Measurements from ENCODE around the gene SLC43A2. TPM values are rescaled to one million over a fixed set of nuclear protein-coding genes. Genes with fewer than 3 reads are reported as not detected.

The SLC43A2 gene
- total and polyA plus RNA-seq, 2 donors from 2014 or later, result 48.9 to 60.4 TPM

GRCh38 chr17:1647802-1648171 is 19.2 kb upstream of the SLC43A2 start:
- intact Hi-C loops (cut with DNase I), result no loop called here
- H3K27me3 ChIP-seq (ENCODE audit: control insufficient read depth, insufficient read depth, low read length), result no peaks in the 10 kb centered on the region
- peak in 1 of 5 donors; percentile 81 for DNase-seq
- peak overlapping the region in 1 of 3 donors; percentile 60 for H3K4me3 ChIP-seq (ENCODE audit: low read length in 3 of 3)
- H3K9ac ChIP-seq (ENCODE audit: low read length in 3 of 3), result peak overlapping the region in 1 of 3 donors; percentile 60
- H3K36me3 ChIP-seq (ENCODE audit: control insufficient read depth in 2 of 3, insufficient read depth in 3 of 3, low read length in 3 of 3), result peaks cover 8 to 27% (median 23%) of the 10 kb centered on the region in 3 donors
- FAIRE-seq, result no peak
- no peaks in the 10 kb centered on the region for H3K9me3 ChIP-seq (ENCODE audit: control insufficient read depth in 2 of 3, insufficient read depth in 1 of 3, low read length in 3 of 3)
- no peak overlapping the region for H3K27ac ChIP-seq (ENCODE audit: low read depth in 2 of 2, low read length in 2 of 2)
- H3K4me1 ChIP-seq (ENCODE audit: control insufficient read depth in 2 of 3, insufficient read depth in 2 of 3, low read depth in 1 of 3, low read length in 3 of 3), result peaks cover 0 to 47% (median 30%) of the 10 kb centered on the region in 3 donors
- TF ChIP-seq, protein P1, sequence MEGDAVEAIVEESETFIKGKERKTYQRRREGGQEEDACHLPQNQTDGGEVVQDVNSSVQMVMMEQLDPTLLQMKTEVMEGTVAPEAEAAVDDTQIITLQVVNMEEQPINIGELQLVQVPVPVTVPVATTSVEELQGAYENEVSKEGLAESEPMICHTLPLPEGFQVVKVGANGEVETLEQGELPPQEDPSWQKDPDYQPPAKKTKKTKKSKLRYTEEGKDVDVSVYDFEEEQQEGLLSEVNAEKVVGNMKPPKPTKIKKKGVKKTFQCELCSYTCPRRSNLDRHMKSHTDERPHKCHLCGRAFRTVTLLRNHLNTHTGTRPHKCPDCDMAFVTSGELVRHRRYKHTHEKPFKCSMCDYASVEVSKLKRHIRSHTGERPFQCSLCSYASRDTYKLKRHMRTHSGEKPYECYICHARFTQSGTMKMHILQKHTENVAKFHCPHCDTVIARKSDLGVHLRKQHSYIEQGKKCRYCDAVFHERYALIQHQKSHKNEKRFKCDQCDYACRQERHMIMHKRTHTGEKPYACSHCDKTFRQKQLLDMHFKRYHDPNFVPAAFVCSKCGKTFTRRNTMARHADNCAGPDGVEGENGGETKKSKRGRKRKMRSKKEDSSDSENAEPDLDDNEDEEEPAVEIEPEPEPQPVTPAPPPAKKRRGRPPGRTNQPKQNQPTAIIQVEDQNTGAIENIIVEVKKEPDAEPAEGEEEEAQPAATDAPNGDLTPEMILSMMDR (IDR thresholded peaks at IDR 0.05; ENCODE audit: borderline replicate concordance, extremely low read depth, insufficient read depth), result no peak

GRCh38 chr17:1646199-1646875 is 17.7 kb upstream of the SLC43A2 start:
- intact Hi-C loops (cut with DNase I), result no loop called here
- Histone ChIP-seq H3K4me3 (ENCODE audit: low read length in 3 of 3) (peak overlapping the region in 1 of 3 donors; percentile 59), H3K9ac (ENCODE audit: low read length in 3 of 3) (peak overlapping the region in 2 of 3 donors; percentile 31 to 34), H3K9me3 (ENCODE audit: control insufficient read depth in 2 of 3, insufficient read depth in 1 of 3, low read length in 3 of 3) (no peaks in the 10 kb centered on the region), H3K27ac (ENCODE audit: low read depth in 2 of 2, low read length in 2 of 2) (peak overlapping the region; percentile 66 to 74), H3K36me3 (ENCODE audit: control insufficient read depth in 2 of 3, insufficient read depth in 3 of 3, low read length in 3 of 3) (peaks cover 1 to 13% (median 12%) of the 10 kb centered on the region in 3 donors), H3K27me3 (ENCODE audit: control insufficient read depth, insufficient read depth, low read length) (no peaks in the 10 kb centered on the region), H3K4me1 (ENCODE audit: control insufficient read depth in 2 of 3, insufficient read depth in 2 of 3, low read depth in 1 of 3, low read length in 3 of 3) (peaks cover 0 to 47% (median 28%) of the 10 kb centered on the region in 3 donors)
- TF ChIP-seq, protein P1 (IDR thresholded peaks at IDR 0.05; ENCODE audit: borderline replicate concordance, extremely low read depth, insufficient read depth), result no peak
- DNase-seq (no peak), FAIRE-seq (no peak)

GRCh38 chr17:1645207-1646171 is 16.9 kb upstream of the SLC43A2 start, which contains the start of gene SCARF1:
Gene SCARF1, minus strand, starts transcription at chr17:1645732. Its CDS starts 35 bp downstream, at chr17:1645697.
- peak within 1 kb of the TSS; percentile 4 to 59 (median 47) for H3K4me3 ChIP-seq (ENCODE audit: low read length in 3 of 3)
- H3K9me3 ChIP-seq (ENCODE audit: control insufficient read depth in 2 of 3, insufficient read depth in 1 of 3, low read length in 3 of 3), result no peaks in the 10 kb centered on the region
- H3K36me3 ChIP-seq (ENCODE audit: control insufficient read depth in 2 of 3, insufficient read depth in 3 of 3, low read length in 3 of 3), result peaks cover 0 to 5% (median 4%) of the 10 kb centered on the region in 3 donors
- peaks cover 0 to 39% (median 20%) of the 10 kb centered on the region in 3 donors for H3K4me1 ChIP-seq (ENCODE audit: control insufficient read depth in 2 of 3, insufficient read depth in 2 of 3, low read depth in 1 of 3, low read length in 3 of 3)
- no peak for FAIRE-seq
- peak in 2 of 5 donors; percentile 59 to 61 for DNase-seq
- intact Hi-C loops (cut with DNase I), result no loop called here
- no peaks in the 10 kb centered on the region for H3K27me3 ChIP-seq (ENCODE audit: control insufficient read depth, insufficient read depth, low read length)
- TF ChIP-seq, protein P1 (IDR thresholded peaks at IDR 0.05; ENCODE audit: borderline replicate concordance, extremely low read depth, insufficient read depth), result no peak
- H3K27ac ChIP-seq (ENCODE audit: low read depth in 2 of 2, low read length in 2 of 2), result peak within 1 kb of the TSS; percentile 66 to 74
- peak within 1 kb of the TSS in 2 of 3 donors; percentile 31 to 55 for H3K9ac ChIP-seq (ENCODE audit: low read length in 3 of 3)

Data from kidney (tissue), 14 donors.